ENCODE data around the gene DFFB.

DNA sequence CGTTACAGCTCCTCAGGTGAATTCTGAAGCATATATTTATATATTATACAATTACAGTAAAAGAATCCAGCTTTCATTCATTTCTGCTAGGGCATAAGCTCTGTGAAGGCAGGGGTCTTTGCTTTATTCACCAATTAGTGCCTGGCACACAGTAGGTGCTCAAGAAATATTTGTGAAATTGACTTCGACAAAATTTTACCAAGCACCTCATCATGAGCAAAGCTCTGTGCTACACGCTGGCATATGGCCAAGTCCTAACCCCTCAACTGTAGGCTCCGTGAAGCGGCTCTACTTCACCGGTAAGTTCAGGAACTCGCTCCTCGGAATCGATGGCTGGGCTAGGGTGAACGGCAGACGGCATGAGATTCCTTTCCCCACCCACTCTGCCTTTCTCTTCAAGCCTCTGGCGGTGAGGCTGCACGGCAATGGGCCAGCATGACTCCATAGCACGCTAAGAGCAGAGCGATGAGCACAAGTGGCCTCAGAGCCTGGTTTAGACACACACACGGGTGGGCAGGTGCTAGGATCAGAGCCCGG, 34.1 kb downstream of the DFFB start:
- no peak for TF ChIP-seq EZH2phosphoT487 (IDR thresholded peaks at IDR 0.05; ENCODE audit: borderline replicate concordance, low read length)
- no peak for TF ChIP-seq CTCF (conservative IDR thresholded peaks at IDR 0.05; ENCODE audit: low read depth, low read length)
- no peak for TF ChIP-seq EZH2 (IDR thresholded peaks at IDR 0.05; ENCODE audit: low read length, unreplicated experiment)
